Left renal cortex interstitium (tissue), 4 donors: Measurements from ENCODE around the gene NTRK2. TPM values are rescaled to one million over a fixed set of nuclear protein-coding genes. Genes with fewer than 3 reads are reported as not detected.
"Not testable (repeated sequence)": the region's sequence is repeated elsewhere in the genome, so short reads cannot be mapped to it uniquely, and the experiment has no call there.

ENCODE experiments used
- DNase-seq, 4 donors: peaks; one replicate each; pipeline ENCODE4 v3.0.0-alpha.2; 2013; ENCODE audit warnings: low read depth in 4 of 4, low spot score in 2 of 4, missing footprints in 1 of 4
- polyA plus RNA-seq, 4 donors: library from polyadenylated mRNA; unstranded; fragments of 120-200 nt; gene quantifications; one replicate each; pipeline ENCODE4 v1.2.1, GENCODE V29; 2013; ENCODE audit not compliant: insufficient read length in 4 of 4

NTRK2 gene
- polyA plus RNA-seq, 4 donors, result 101 to 113 (median 108) TPM

DNA sequence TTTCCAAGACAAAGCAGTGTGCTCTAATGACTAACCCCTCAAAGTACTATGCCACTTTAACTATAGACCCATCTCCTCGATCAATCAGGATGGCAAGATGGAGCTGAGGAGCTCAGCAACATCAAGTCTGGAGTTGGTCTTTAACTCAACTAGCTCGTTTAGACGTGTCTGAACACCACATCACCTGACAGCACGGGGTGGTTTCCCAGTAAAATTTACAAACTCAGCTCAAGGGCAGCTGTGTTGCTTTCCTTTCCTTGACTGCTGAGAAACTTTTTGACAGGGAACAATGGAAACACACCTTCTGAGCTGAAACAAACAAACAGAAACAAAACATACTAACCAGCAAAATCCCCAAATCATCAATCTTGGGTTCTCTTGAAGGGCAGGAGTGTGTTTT, 202.5 kb downstream of the NTRK2 start:
- DNase-seq, result no peak

DNA sequence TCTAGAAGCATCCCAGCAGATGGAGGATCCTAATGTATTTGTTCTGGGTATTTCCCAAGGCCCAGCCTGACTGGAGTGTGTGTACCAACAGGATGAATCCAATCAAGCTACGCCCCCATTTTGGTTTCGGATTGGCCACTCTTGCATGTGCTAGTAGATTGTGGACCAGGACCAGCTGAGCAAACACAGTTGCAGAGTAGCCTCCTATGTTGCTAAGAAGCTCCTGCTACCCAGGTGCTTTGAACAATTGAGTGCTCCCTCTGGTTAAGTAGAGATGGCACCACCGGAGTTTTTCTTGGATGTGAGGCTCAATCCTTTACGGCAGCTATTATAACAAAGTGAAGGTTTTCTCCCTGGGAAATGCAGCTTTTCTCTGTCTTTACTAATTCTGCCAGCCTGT, 204.5 kb downstream of the NTRK2 start:
- DNase-seq, result no peak

GRCh38 chr9:84874596-84874995, 205.1 kb downstream of the NTRK2 start:
- no peak for DNase-seq

GRCh38 chr9:84875193-84875592, 205.7 kb downstream of the NTRK2 start:
- DNase-seq, result no peak

GRCh38 chr9:84879631-84880030, 210.1 kb downstream of the NTRK2 start:
- DNase-seq, result no peak

DNA sequence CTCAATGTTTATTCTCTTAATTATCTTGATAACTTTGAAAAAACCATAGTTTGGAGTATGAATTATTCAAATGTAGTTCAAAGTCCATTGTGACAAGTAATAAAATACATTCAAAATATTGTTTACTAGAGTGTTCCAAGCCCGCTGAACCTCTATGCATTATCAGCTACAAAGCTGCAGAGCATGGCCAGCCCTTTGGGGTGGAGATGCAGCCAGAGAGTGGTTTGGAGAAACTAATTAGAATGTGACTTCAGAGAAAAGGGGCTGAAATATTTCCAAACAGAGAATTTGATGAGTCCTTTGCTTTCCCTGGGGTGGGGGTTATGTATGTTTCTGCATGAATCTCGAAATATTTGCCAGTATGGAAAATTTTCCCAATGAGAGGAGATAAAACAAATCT, 211.3 kb downstream of the NTRK2 start:
- no peak for DNase-seq

DNA sequence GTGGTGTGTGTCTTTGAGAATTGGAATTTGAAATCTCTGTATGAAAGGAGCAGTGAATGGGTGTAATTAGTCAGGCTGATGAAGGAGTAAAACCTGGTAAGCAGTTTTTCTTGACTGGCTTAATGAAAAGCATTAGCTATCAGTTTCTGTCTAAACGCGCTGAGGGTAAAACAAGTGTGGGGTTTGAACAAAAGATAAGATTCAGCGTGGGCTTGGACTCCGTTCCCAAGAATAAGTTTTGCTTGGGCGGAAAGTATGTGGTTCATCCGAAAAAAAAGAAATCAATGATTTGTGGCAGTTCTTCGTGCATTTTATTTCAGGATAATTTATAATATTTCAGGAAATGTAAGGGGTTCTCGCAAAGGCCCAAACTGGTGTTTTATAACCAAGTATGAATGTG, 217.3 kb downstream of the NTRK2 start:
- no peak for DNase-seq

DNA sequence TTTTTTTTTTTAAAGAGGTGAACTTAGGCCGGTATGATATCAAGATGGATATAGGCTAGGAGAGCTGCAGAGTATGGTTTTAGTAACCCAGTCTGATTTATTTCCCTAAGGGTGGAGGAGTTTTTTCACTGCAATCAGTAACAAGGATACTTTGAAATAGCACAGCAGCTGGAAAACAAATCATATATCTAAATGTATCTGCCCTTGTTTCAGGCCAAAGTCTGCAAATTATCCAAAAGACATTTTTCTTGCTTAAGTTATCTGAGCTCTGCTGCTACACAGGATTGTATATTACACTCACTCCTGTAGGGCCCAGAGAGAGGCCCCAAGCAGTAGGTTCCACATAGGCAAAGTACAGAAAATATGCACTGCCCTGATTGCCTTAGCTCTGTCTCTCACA, 222.4 kb downstream of the NTRK2 start:
- DNase-seq, result peak in 1 of 4 donors; percentile 39

DNA sequence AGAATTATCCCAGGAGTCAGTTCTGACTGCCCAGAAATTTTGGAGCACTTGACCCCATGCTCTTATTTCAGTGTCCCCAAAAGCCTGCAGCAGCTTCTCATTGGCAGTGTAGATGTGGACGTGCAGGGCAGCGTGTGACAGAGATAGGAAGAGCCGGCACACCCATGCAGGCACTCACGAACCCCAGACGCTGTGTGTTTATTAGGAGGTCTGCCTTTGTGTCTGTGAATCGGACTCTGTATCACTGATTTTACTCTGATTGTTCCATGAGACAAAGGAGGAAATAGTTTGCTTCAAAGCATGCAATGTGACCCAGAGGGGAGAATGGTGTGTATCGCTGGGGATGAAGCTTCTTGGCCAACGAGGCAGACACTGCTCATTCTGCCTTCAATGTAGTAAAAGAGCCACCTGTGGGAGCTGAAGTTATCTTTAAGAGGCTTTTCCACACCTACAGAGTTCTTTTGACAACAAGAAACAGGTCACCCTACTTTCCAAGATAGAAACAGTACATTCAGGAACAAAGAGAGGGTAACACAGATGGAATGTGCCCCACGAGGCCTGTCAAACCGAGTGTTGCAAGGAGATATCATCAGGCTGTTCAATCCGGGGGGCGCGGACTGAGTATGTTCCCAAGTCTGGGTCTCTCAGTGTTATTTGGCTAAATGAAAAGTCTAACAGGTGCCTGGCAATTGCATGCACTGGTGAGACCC, 224.0 kb downstream of the NTRK2 start:
- no peak for DNase-seq

- DNase-seq, result no peak
Observed at GRCh38 chr9:84894859-84895258, 225.3 kb downstream of the NTRK2 start.

DNA sequence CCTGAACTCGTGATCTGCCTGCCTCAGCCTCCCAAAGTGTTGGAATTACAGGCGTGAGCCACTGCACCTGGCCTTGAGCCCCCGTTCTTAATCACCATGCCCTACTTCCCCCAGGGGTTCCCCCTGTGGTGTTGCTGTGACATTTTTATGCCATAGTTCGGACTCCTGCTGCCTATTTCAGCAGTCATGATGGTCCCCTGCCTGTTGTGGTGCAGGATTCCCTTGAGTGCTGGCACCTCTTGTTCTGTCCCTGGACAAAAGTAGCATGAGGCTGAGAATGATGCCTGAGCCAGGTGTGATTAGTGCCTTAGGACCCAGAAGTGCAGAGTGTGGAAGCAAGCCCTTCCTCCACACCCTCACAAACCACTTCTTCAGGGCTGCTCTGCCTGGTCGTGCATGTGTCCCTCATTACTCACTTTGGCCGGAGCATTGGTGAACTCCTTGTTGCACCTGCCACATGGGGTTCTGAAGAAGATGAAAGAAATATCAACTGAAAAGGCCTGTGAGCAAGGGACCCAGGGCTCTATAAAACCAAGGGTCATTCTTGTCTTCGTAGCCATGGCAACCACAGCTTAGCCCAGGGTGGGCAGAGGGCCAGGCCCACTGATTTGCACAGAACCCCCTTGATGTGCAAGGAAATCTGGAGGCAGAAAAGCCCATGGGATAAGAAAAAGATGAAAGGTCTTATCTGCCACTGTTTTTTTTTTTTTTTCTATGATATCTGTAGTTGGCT, 228.0 kb downstream of the NTRK2 start:
- DNase-seq, result no peak

DNA sequence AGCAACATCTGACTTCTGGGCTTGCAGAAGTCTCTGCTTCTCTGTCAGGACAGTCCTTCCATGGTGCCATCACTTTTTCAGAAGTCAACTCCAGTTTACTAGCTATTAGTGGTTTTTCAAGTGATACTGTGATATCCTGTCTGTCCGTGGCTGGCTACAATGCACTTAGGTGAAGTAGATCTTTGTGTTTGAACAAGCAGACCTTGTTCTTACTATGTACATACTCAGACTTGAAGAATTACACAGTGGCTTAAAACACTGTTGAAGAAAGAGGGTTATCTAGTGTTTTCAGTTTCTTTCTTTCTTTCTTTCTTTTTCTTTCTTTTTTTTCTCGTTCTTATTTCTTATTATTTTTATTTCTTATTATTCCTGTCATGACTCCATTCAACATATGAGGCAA, 228.7 kb downstream of the NTRK2 start:
- no peak for DNase-seq

- DNase-seq, result not testable (repeated sequence)
Observed at GRCh38 chr9:84898618-84899017, 229.1 kb downstream of the NTRK2 start.

DNA sequence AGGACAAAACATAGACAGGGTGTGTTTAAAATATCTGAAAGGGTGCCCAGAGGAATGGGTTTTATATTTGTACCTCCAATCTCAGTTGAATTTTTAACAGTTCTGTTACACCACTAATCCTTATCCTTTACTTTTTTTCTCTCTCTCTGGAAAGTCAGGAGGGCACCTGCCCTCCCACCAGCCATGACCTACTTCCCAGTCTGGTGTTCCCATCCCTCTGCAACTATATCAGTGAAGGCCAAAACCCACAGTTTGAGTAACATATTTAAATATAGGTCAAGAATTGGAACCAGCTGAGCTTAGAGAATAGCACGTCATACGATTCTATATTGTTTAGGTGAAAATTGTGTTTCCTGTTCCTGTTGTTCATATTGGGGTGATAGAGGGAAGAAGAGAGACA, 229.8 kb downstream of the NTRK2 start:
- DNase-seq, result no peak

- DNase-seq, result no peak
Observed at GRCh38 chr9:84900421-84900820, 230.9 kb downstream of the NTRK2 start.

GRCh38 chr9:84903963-84904362, 234.4 kb downstream of the NTRK2 start:
- DNase-seq, result no peak

DNA sequence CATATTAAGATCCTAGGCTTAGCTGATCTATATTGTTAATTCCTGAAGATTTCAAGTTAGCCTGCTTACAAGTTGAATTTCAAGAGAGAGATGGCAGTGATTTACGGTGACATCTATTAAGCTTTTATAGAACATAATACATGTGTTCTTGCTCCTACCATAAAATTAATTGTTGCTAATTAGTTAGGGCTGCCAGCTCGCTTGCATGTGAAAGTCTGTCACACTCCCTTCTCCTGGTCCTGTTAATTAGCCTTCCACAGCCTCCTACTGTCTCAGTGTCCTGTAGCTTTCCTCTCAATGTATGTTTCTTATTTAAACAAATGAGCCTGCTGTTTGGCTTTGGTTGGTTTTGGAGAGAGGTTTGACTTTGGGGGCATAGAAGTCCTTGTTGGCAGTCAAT, 247.2 kb downstream of the NTRK2 start:
- no peak for DNase-seq

GRCh38 chr9:84917366-84918070, 248.0 kb downstream of the NTRK2 start:
- no peak for DNase-seq

GRCh38 chr9:84919440-84919839, 249.9 kb downstream of the NTRK2 start:
- no peak for DNase-seq

DNA sequence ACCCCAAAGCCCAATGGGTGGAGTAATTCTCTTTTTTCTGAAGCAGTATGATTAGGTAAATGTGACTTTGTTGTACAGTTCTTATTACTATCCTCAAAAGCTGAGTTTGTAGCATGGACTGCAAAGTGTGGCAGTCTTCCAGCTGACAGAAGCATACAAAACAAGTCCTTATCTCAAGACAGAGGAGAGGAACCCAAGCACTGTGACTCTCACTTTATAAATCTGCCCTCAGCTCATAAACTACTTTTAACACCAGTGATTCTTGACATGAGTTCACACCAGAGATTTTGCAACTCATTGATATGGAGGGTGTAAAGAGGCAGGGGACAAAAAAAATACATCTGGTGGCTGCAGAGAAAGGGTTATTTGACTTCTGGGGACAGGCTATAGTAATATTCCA, 251.6 kb downstream of the NTRK2 start:
- no peak for DNase-seq

DNA sequence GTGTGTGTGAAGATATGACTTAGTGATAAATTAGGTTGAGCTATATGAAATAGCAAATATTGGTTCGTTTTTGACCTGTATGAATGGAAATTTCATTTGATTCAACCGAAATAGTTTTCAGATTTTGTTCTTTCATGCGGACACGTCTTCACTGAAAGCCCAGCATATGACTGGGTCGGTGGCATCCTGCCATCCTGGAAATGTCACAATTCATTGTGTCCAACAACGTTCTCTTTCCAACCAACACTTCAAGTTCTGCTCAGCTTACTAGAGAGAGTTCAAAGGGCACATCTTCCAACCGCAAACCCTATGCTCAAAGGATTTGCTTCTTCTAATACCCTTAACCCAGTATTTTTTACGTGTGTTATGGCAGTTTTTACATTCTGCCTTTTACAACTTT, 252.5 kb downstream of the NTRK2 start:
- DNase-seq, result no peak

- DNase-seq, result no peak
Observed at GRCh38 chr9:84924266-84924665, 254.7 kb downstream of the NTRK2 start.
